IMR-90 (cell line): ENCODE data around the gene ARHGAP31. TPM values are rescaled to one million over a fixed set of nuclear protein-coding genes. Genes with fewer than 3 reads are reported as not detected.

Source experiments
- ATAC-seq: fragments of 200-7000 bp; cut with Tn5 transposase; 2 replicates; pipeline ENCODE4 v1.9.1; 2020; ENCODE audit warnings: low read depth, mild to moderate bottlenecking, moderate library complexity
- BruUV-seq: library from RNA; stranded (reverse); fragments of 400-500 nt; replicated peaks from 2 replicates; lab custom pipeline; 2021; lab: Mats Ljungman, UMichigan
- CTCF ChIA-PET: fragments of 300-600 bp; formaldehyde crosslinking; extraction: SDS; loops from one replicate; lab custom pipeline; 2021; ENCODE audit warnings: antibody characterized with exemption; lab: Yijun Ruan, JAX
- POLR2A ChIA-PET: fragments of 300-600 bp; sonication (Branson Sonifier 250); formaldehyde crosslinking; loops from one replicate; lab custom pipeline; 2022; ENCODE audit warnings: antibody characterized with exemption; ENCODE audit not compliant: unreplicated experiment; lab: Charles Lee
- DNase-seq: peaks from one replicate; pipeline ENCODE4 v3.0.0; 2013
- H2AFZ ChIP-seq: replicated peaks from 2 replicates; pipeline ENCODE3; 2013; ENCODE audit warnings: low read length, mild to moderate bottlenecking; ENCODE audit not compliant: poor library complexity
- H2AK5ac ChIP-seq: 2 replicates; pipeline ENCODE4 v1.6.1; 2013; ENCODE audit warnings: low read depth, low read length, inconsistent platforms
- H2AK9ac ChIP-seq: replicated peaks from 2 replicates; pipeline ENCODE3; 2013; ENCODE audit warnings: mild to moderate bottlenecking, low read depth, low read length, moderate library complexity; ENCODE audit not compliant: poor library complexity
- H2BK120ac ChIP-seq: 2 replicates; pipeline ENCODE4 v1.6.1; 2013; ENCODE audit warnings: low read depth, low read length, inconsistent platforms
- H2BK15ac ChIP-seq: 3 replicates; pipeline ENCODE4 v1.6.1; 2013; ENCODE audit warnings: low read depth, low read length, inconsistent platforms
- H2BK20ac ChIP-seq: 2 replicates; pipeline ENCODE4 v1.6.1; 2013; ENCODE audit warnings: low read depth, mild to moderate bottlenecking, inconsistent platforms, low read length, moderate library complexity
- H2BK5ac ChIP-seq: 2 replicates; pipeline ENCODE4 v1.6.1; 2013; ENCODE audit warnings: mild to moderate bottlenecking, low read depth, low read length, inconsistent platforms; ENCODE audit not compliant: poor library complexity, severe bottlenecking
- H3K14ac ChIP-seq: replicated peaks from 2 replicates; pipeline ENCODE4 v1.6.1; 2013; ENCODE audit warnings: low read depth, low read length, inconsistent platforms
- H3K18ac ChIP-seq: 2 replicates; pipeline ENCODE4 v1.6.1; 2013; ENCODE audit warnings: low read depth, low read length, control low read depth
- H3K23ac ChIP-seq: 2 replicates; pipeline ENCODE4 v1.6.1; 2013; ENCODE audit warnings: low read depth, low read length, inconsistent platforms
- H3K27ac ChIP-seq: 2 replicates; pipeline ENCODE4 v1.5.1; 2013; ENCODE audit warnings: mild to moderate bottlenecking, control low read depth, low read length; ENCODE audit not compliant: insufficient read depth
- H3K27me3 ChIP-seq: 2 replicates; pipeline ENCODE4 v1.6.1; 2013; ENCODE audit warnings: low read length; ENCODE audit not compliant: control insufficient read depth, insufficient read depth
- H3K36me3 ChIP-seq: 2 replicates; pipeline ENCODE4 v1.6.1; 2013; ENCODE audit warnings: low read length, mixed read lengths; ENCODE audit not compliant: control insufficient read depth, insufficient read depth
- H3K4ac ChIP-seq: 2 replicates; pipeline ENCODE4 v1.6.1; 2013; ENCODE audit warnings: low read depth, low read length, inconsistent platforms
- H3K4me1 ChIP-seq: 2 replicates; pipeline ENCODE4 v1.6.1; 2013; ENCODE audit warnings: low read length, mixed read lengths; ENCODE audit not compliant: control insufficient read depth, insufficient read depth
- H3K4me2 ChIP-seq: 2 replicates; pipeline ENCODE4 v1.6.1; 2013; ENCODE audit warnings: low read depth, mild to moderate bottlenecking, control low read depth, low read length, moderate library complexity
- H3K4me3 ChIP-seq: 2 replicates; pipeline ENCODE4 v1.5.1; 2013; ENCODE audit warnings: low read depth, mild to moderate bottlenecking, control low read depth, low read length, moderate library complexity; ENCODE audit not compliant: insufficient read depth
- H3K56ac ChIP-seq: 2 replicates; pipeline ENCODE4 v1.6.1; 2013; ENCODE audit warnings: low read length, inconsistent platforms; ENCODE audit not compliant: insufficient read depth; ENCODE audit errors: extremely low read depth
- H3K79me1 ChIP-seq, 2 experiments: 2 replicates each; pipeline ENCODE4 v1.6.1; 2013; ENCODE audit warnings: low read length in 2 of 2, inconsistent platforms in 1 of 2, low read depth in 1 of 2
- H3K9ac ChIP-seq: 2 replicates; pipeline ENCODE4 v1.6.1; 2013; ENCODE audit warnings: low read depth, low read length, control low read depth
- H3K9me1 ChIP-seq: 2 replicates; pipeline ENCODE4 v1.6.1; 2013; ENCODE audit warnings: low read length, inconsistent platforms; ENCODE audit not compliant: insufficient read depth
- H3K9me3 ChIP-seq: 2 replicates; pipeline ENCODE4 v1.6.1; 2013; ENCODE audit warnings: low read length; ENCODE audit not compliant: control insufficient read depth, insufficient read depth
- H4K20me1 ChIP-seq: 2 replicates; pipeline ENCODE4 v1.6.1; 2013; ENCODE audit warnings: low read length, inconsistent platforms; ENCODE audit not compliant: insufficient read depth
- H4K5ac ChIP-seq: 2 replicates; pipeline ENCODE4 v1.6.1; 2013; ENCODE audit warnings: mild to moderate bottlenecking, low read depth, low read length, control low read depth
- H4K8ac ChIP-seq, 2 experiments: 2 replicates each; pipeline ENCODE4 v1.6.1; 2013; ENCODE audit warnings: low read depth in 2 of 2, low read length in 2 of 2, control low read depth in 1 of 2, inconsistent platforms in 1 of 2
- H4K91ac ChIP-seq: 2 replicates; pipeline ENCODE4 v1.6.1; 2013; ENCODE audit warnings: low read depth, low read length, inconsistent platforms; ENCODE audit not compliant: insufficient read depth
- CHD1 ChIP-seq: IDR thresholded peaks from 2 replicates; pipeline ENCODE4 v1.6.1; 2012; ENCODE audit warnings: low read depth, low read length, improper control_type of control experiment
- CTCF ChIP-seq: conservative IDR thresholded peaks from 2 replicates; pipeline ENCODE4 v1.5.1; 2012; ENCODE audit warnings: mild to moderate bottlenecking, low read depth, low read length, improper control_type of control experiment
- NFE2L2 ChIP-seq: fragments of 150-350 bp; IDR thresholded peaks from 2 replicates; pipeline ENCODE4 v1.6.1; 2016; ENCODE audit warnings: low read depth, mild to moderate bottlenecking, low read length
- WGBS, 2 experiments: methylation state at CpG; one replicate each; pipeline versions ENCODE4 v1.1.5 to v1.1.7; 2013; ENCODE audit warnings: missing lambda C conversion rate in 2 of 2; ENCODE audit not compliant: insufficient read length in 1 of 2; ENCODE audit errors: extremely low coverage in 2 of 2; 5-methylcytosine and 5-hydroxymethylcytosine counted together
- dilution Hi-C: fragments of 300-500 bp; cut with HindIII; formaldehyde crosslinking; loops from one replicate; pipeline ENCODE4 v1.14.3; 2018; ENCODE audit warnings: low sequenced_read_pairs; ENCODE audit not compliant: unreplicated experiment
- in situ Hi-C: fragments of 300-500 bp; cut with MboI; formaldehyde crosslinking; loops from 3 replicates; pipeline ENCODE4 v1.14.3; 2019; ENCODE audit warnings: low sequenced_read_pairs, inconsistent platforms, mixed read lengths
- intact Hi-C: fragments of 100-400 bp; cut with micrococcal nuclease; formaldehyde crosslinking; loops from 2 replicates; pipeline ENCODE4 v1.10.0; 2022
- polyA plus RNA-seq, 3 experiments: library from polyadenylated mRNA; depleted of rRNA; stranded (reverse); fragments of >200 nt; gene quantifications; 2 replicates each; pipeline ENCODE4 v1.2.3, GENCODE V29; 2012; ENCODE audit warnings: low replicate concordance in 1 of 3
- total RNA-seq: library from RNA; depleted of rRNA; stranded (reverse); fragments of >200 nt; gene quantifications from 2 replicates; pipeline ENCODE4 v1.2.3, GENCODE V29; 2012

The ARHGAP31 gene
- total and polyA plus RNA-seq, 2 of the 4 experiments (the other 2 are of a cell fraction): 6.6 to 7.7 TPM

GRCh38 chr3:119289404-119289770, 4.8 kb upstream of the ARHGAP31 start:
- Histone ChIP-seq H4K5ac (no peak overlapping the region), H3K56ac (no peak overlapping the region), H3K18ac (no peak overlapping the region), H2BK15ac (no peak overlapping the region), H3K9me1 (no peaks in the 10 kb centered on the region), H3K9ac (no peak overlapping the region), H3K4ac (no peak overlapping the region), H3K14ac (no peak overlapping the region), H3K4me1 (no peaks in the 10 kb centered on the region), H2AFZ (no peak overlapping the region), H3K4me2 (no peak overlapping the region), H4K20me1 (no peaks in the 10 kb centered on the region), H2BK20ac (no peak overlapping the region), H3K27me3 (no peaks in the 10 kb centered on the region), H2AK5ac (no peak overlapping the region), H3K27ac (no peak overlapping the region), H3K79me1 (no peaks in the 10 kb centered on the region; a peak in 1 of 4 replicates), H3K36me3 (no peaks in the 10 kb centered on the region), H2AK9ac (no peak overlapping the region), H4K91ac (no peak overlapping the region), H3K9me3 (no peaks in the 10 kb centered on the region), H2BK120ac (no peak overlapping the region), H3K4me3 (no peak overlapping the region), H2BK5ac (no peak overlapping the region), H3K23ac (no peak overlapping the region), H4K8ac (no peak overlapping the region)
- no peak for ATAC-seq
- CTCF ChIA-PET: no interaction called here
- BruUV-seq: no TSS peak
- POLR2A ChIA-PET: no interaction called here
- TF ChIP-seq NFE2L2 (no peak), CTCF (no peak), CHD1 (no peak)
- WGBS, 2 experiments: no CpG with 5 or more reads among the region's 2 CpGs
- in situ Hi-C loops (loop anchor here (25.0 kb wide), 1 partner anchor 398 kb away; the partner anchor contains the start of gene COX17), intact Hi-C loops (no loop called here), dilution Hi-C loops (no loop called here)
- no peak for DNase-seq
